ENCODE data around the gene COL25A1. TPM values are rescaled to one million over a fixed set of nuclear protein-coding genes. Genes with fewer than 3 reads are reported as not detected.

The COL25A1 gene
- total and polyA plus RNA-seq, 2 donors (not counting 3 experiments of a cell fraction or from before 2014, with no cell fraction given), result 0.21 to 3.5 TPM

DNA sequence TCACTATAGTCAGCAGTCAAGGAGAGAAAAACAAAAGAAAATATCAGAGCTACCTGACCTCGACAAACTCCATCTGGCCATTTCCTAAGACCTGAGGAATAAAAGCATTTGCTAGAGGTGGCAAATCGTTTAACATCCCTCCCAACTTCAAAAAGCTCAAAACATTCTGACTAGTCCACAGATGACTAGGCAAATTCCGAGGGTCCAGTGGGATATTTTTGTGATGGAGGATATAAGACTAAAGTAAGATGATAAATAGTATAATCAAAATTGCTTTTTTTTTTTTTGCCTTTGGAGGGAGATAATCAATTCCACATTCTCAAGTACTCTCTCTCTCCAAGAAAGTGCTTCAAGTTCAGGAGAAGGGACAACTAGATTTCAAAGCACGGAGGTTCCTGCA is 420.5 kb downstream of the COL25A1 start:
- Histone ChIP-seq H2AFZ (ENCODE audit: low read depth, low read length) (no peak overlapping the region), H3K9ac (replicated peaks; ENCODE audit: extremely low read depth, insufficient read depth, low read length) (peak overlapping the region; percentile 5), H3K27me3 (ENCODE audit: control insufficient read depth in 2 of 2, insufficient read depth in 2 of 2, low read length in 2 of 2) (peaks cover 0 to 2% of the 10 kb centered on the region in 2 experiments), H3K36me3 (ENCODE audit: control insufficient read depth in 2 of 2, extremely low read depth in 1 of 2, insufficient read depth in 2 of 2, low read length in 2 of 2) (no peaks in the 10 kb centered on the region), H3K27ac (ENCODE audit: insufficient read depth, low read depth, low read length) (peak overlapping the region; percentile 79), H4K20me1 (replicated peaks; ENCODE audit: control insufficient read depth, extremely low read depth, insufficient read depth, low read length) (no peaks in the 10 kb centered on the region), H3K9me3 (replicated peaks; ENCODE audit: control insufficient read depth, insufficient read depth, low read length) (no peaks in the 10 kb centered on the region), H3K9me1 (replicated peaks; ENCODE audit: control insufficient read depth, extremely low read depth, insufficient read depth, low read length) (no peaks in the 10 kb centered on the region), H3K4me1 (ENCODE audit: control insufficient read depth, extremely low read depth, insufficient read depth, low read length) (peaks cover 55% of the 10 kb centered on the region), H3K79me2 (ENCODE audit: control insufficient read depth, insufficient read depth, low read length) (no peaks in the 10 kb centered on the region), H3K4me3 (replicated peaks in 1 of 3; ENCODE audit: insufficient read depth in 1 of 3, low read depth in 1 of 3, low read length in 3 of 3) (no peak overlapping the region), H3K4me2 (ENCODE audit: insufficient read depth, low read length) (no peak overlapping the region)
- FAIRE-seq (no peak), DNase-seq (ENCODE audit: low read depth, low spot score) (no peak)
- BruUV-seq (replicated peaks), result no TSS peak
- intact Hi-C loops (cut with micrococcal nuclease), result loop anchor here (1.0 kb wide), 6 partner anchors 8 to 484 kb away; no protein-coding TSS in a partner anchor
- ChIA-PET CTCF (interaction anchor here (1.3 to 2.1 kb wide), 4 partner anchors 8 to 434 kb away, joined by 3 to 8 read pairs (median 6); no protein-coding TSS in a partner anchor), POLR2A (no interaction called here)
- TF ChIP-seq JUN (IDR thresholded peaks at IDR 0.05; ENCODE audit: borderline replicate concordance, insufficient read depth, insufficient read length, low read depth) (no peak), GATA2 (IDR thresholded peaks at IDR 0.05; ENCODE audit: insufficient read depth, insufficient read length, low read depth, low read length) (no peak)
- dilution Hi-C loops (cut with MboI; ENCODE audit: extremely low pct_ligation_motif_present, low sequenced_read_pairs), result no loop called here

DNA sequence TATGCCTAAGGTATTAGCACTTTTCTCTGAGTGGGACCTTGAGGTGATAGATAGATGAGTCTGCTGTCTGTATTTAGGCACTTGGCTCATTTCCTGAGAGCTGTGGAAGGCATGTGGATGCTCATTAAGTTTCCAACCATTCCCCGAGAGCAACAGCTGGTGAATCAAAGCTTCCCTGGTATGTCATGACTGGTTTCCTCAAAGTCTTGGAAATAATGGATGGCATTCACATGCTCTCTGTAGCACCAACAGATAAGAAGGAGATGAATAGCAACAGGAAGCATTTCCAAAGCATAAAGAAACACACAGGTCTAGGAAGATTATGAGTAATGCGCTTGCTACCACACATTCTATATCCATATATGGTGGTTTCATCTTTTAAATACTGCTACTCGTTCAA is 421.3 kb downstream of the COL25A1 start:
- FAIRE-seq (peak; percentile 83), DNase-seq (ENCODE audit: low read depth, low spot score) (peak; percentile 85)
- Histone ChIP-seq H3K9me1 (replicated peaks; ENCODE audit: control insufficient read depth, extremely low read depth, insufficient read depth, low read length) (no peaks in the 10 kb centered on the region), H3K4me1 (ENCODE audit: control insufficient read depth, extremely low read depth, insufficient read depth, low read length) (peaks cover 55% of the 10 kb centered on the region), H3K36me3 (ENCODE audit: control insufficient read depth in 2 of 2, extremely low read depth in 1 of 2, insufficient read depth in 2 of 2, low read length in 2 of 2) (no peaks in the 10 kb centered on the region), H3K4me2 (ENCODE audit: insufficient read depth, low read length) (peak overlapping the region; percentile 57), H3K9ac (replicated peaks; ENCODE audit: extremely low read depth, insufficient read depth, low read length) (no peak overlapping the region), H3K4me3 (replicated peaks in 1 of 3; ENCODE audit: insufficient read depth in 1 of 3, low read depth in 1 of 3, low read length in 3 of 3) (no peak overlapping the region), H3K79me2 (ENCODE audit: control insufficient read depth, insufficient read depth, low read length) (no peaks in the 10 kb centered on the region), H3K27me3 (ENCODE audit: control insufficient read depth in 2 of 2, insufficient read depth in 2 of 2, low read length in 2 of 2) (peaks cover 0 to 4% of the 10 kb centered on the region in 2 experiments), H3K9me3 (replicated peaks; ENCODE audit: control insufficient read depth, insufficient read depth, low read length) (no peaks in the 10 kb centered on the region), H3K27ac (ENCODE audit: insufficient read depth, low read depth, low read length) (peak overlapping the region; percentile 79), H2AFZ (ENCODE audit: low read depth, low read length) (no peak overlapping the region), H4K20me1 (replicated peaks; ENCODE audit: control insufficient read depth, extremely low read depth, insufficient read depth, low read length) (no peaks in the 10 kb centered on the region)
- ChIA-PET CTCF (interaction anchor here (1.0 to 2.1 kb wide), 5 partner anchors 9 to 435 kb away, joined by 3 to 8 read pairs (median 5); no protein-coding TSS in a partner anchor), POLR2A (no interaction called here)
- dilution Hi-C loops (cut with MboI; ENCODE audit: extremely low pct_ligation_motif_present, low sequenced_read_pairs) (no loop called here), intact Hi-C loops (cut with micrococcal nuclease) (loop anchor here (1.0 kb wide), 6 partner anchors 9 to 485 kb away; no protein-coding TSS in a partner anchor)
- peak; percentile 83 for TF ChIP-seq POLR2AphosphoS5 (IDR thresholded peaks at IDR 0.05; ENCODE audit: insufficient read depth, low read depth, low read length)
- TF ChIP-seq FOS (IDR thresholded peaks at IDR 0.05; ENCODE audit: borderline replicate concordance, insufficient read depth, low read length), result peak; percentile 94
- TF ChIP-seq GATA2 (IDR thresholded peaks at IDR 0.05; ENCODE audit: insufficient read depth, insufficient read length, low read depth, low read length), result peak; percentile 97
- no peak for TF ChIP-seq POLR2A (IDR thresholded peaks at IDR 0.05; ENCODE audit: low read depth, low read length)
- peak; percentile 82 for TF ChIP-seq JUN (IDR thresholded peaks at IDR 0.05; ENCODE audit: borderline replicate concordance, insufficient read depth, insufficient read length, low read depth)
- no TSS peak for BruUV-seq (replicated peaks)
